Ovary (tissue), 3 donors: ENCODE results near the gene CRYBA2.

Experiments used
- EP300 ChIP-seq: sonication (generic); formaldehyde crosslinking; IDR thresholded peaks from one replicate; pipeline ENCODE4 v1.6.1; 2017; ENCODE audit warnings: antibody characterized with exemption
- POLR2A ChIP-seq: fragments of 450-650 bp; IDR thresholded peaks from one replicate; pipeline ENCODE4 v1.6.1; 2017; ENCODE audit warnings: antibody characterized with exemption, mild to moderate bottlenecking, moderate library complexity
- TF ChIP-seq, protein P1 (sequence below), 3 donors: fragments of 450-650 bp in 2 of 3; fragments of 200-600 bp in 1 of 3; IDR thresholded peaks; one replicate each; pipeline versions ENCODE4 v1.5.1 to v1.8.0; 2016 to 2022; ENCODE audit warnings: antibody characterized with exemption in 3 of 3, mild to moderate bottlenecking in 1 of 3
- donor health status: DM: no; HTN: no; CAD: no.

DNA sequence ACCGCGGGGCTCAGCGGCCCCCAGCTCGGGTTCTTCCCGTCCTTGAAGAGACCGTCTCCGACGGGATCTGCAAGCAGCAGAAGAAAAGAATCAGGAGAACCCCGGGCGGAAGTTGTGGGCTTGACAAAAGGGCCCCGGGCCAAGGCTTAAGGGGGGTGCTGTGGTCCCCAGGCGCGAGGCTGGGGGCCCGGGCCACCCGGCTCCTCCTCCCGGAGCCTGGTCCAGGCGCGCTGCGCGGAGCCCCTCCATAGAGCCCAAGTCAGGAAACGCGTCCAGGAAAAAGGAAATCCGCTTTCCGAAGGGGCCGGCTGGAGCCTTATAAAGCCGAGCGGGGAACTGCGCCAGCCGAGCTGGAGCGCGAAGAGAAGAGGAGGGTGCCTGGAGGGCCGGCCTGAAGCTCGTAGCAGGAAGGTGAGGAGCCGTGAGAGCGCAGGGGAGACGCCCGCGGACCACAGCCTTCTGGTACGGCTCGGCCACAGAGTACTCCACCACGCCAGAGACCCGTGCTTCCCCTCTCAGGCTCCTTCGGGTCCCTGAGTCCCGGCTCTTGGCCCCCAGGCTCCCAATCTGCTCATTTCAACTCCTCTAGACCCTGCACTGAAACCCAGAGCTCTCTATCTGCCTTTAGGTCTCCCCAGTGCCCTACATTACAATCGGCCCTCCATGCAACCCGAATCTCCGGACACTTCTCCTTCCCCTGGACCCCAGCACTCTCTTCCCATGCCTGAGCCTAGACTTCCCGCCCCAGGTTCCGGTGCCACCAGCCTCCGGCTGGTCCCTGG lies 8.8 kb downstream of the CRYBA2 start:
- TF ChIP-seq, protein P1, sequence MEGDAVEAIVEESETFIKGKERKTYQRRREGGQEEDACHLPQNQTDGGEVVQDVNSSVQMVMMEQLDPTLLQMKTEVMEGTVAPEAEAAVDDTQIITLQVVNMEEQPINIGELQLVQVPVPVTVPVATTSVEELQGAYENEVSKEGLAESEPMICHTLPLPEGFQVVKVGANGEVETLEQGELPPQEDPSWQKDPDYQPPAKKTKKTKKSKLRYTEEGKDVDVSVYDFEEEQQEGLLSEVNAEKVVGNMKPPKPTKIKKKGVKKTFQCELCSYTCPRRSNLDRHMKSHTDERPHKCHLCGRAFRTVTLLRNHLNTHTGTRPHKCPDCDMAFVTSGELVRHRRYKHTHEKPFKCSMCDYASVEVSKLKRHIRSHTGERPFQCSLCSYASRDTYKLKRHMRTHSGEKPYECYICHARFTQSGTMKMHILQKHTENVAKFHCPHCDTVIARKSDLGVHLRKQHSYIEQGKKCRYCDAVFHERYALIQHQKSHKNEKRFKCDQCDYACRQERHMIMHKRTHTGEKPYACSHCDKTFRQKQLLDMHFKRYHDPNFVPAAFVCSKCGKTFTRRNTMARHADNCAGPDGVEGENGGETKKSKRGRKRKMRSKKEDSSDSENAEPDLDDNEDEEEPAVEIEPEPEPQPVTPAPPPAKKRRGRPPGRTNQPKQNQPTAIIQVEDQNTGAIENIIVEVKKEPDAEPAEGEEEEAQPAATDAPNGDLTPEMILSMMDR (IDR thresholded peaks at IDR 0.05) = no peak
- TF ChIP-seq EP300 (no peak), POLR2A (no peak)
